ENCODE results near the gene TMEM170B. TPM values are rescaled to one million over a fixed set of nuclear protein-coding genes. Genes with fewer than 3 reads are reported as not detected.

The TMEM170B gene
- total RNA-seq, 1 donor from 2014 or later, result 3.9 TPM

GRCh38 chr6:11601776-11602605 lies 64.4 kb downstream of the TMEM170B start:
- DNase-seq (ENCODE audit: low spot score), result no peak
- Mint-ChIP-seq H3K27me3 (ENCODE audit: low read depth) (no peaks in the 10 kb centered on the region), H3K27ac (ENCODE audit: unreplicated experiment) (no peak overlapping the region), H3K9me3 (ENCODE audit: low read depth) (no peaks in the 10 kb centered on the region), H3K36me3 (ENCODE audit: low read depth) (no peaks in the 10 kb centered on the region), H3K4me1 (ENCODE audit: low read depth) (peaks cover 23% of the 10 kb centered on the region), H3K4me3 (ENCODE audit: unreplicated experiment) (no peak overlapping the region)
- TF ChIP-seq CTCF (IDR thresholded peaks at IDR 0.05), result no peak

GRCh38 chr6:11604215-11604614 lies 66.7 kb downstream of the TMEM170B start:
- Mint-ChIP-seq H3K27me3 (ENCODE audit: low read depth) (no peaks in the 10 kb centered on the region), H3K4me3 (ENCODE audit: unreplicated experiment) (no peak overlapping the region), H3K27ac (ENCODE audit: unreplicated experiment) (no peak overlapping the region), H3K4me1 (ENCODE audit: low read depth) (peaks cover 35% of the 10 kb centered on the region), H3K9me3 (ENCODE audit: low read depth) (no peaks in the 10 kb centered on the region), H3K36me3 (ENCODE audit: low read depth) (no peaks in the 10 kb centered on the region)
- DNase-seq (ENCODE audit: low spot score), result no peak
- no peak for TF ChIP-seq CTCF (IDR thresholded peaks at IDR 0.05)

GRCh38 chr6:11604836-11605506 lies 67.4 kb downstream of the TMEM170B start:
- no peak for TF ChIP-seq CTCF (IDR thresholded peaks at IDR 0.05)
- no peak overlapping the region for H3K4me3 Mint-ChIP-seq (ENCODE audit: unreplicated experiment)
- no peak overlapping the region for H3K27ac Mint-ChIP-seq (ENCODE audit: unreplicated experiment)
- H3K27me3 Mint-ChIP-seq (ENCODE audit: low read depth), result no peaks in the 10 kb centered on the region
- H3K9me3 Mint-ChIP-seq (ENCODE audit: low read depth), result no peaks in the 10 kb centered on the region
- DNase-seq (ENCODE audit: low spot score), result no peak
- H3K36me3 Mint-ChIP-seq (ENCODE audit: low read depth), result no peaks in the 10 kb centered on the region
- H3K4me1 Mint-ChIP-seq (ENCODE audit: low read depth), result peaks cover 42% of the 10 kb centered on the region

GRCh38 chr6:11605507-11605905 lies 68.0 kb downstream of the TMEM170B start:
- H3K36me3 Mint-ChIP-seq (ENCODE audit: low read depth), result no peaks in the 10 kb centered on the region
- no peak for DNase-seq (ENCODE audit: low spot score)
- no peaks in the 10 kb centered on the region for H3K9me3 Mint-ChIP-seq (ENCODE audit: low read depth)
- TF ChIP-seq CTCF (IDR thresholded peaks at IDR 0.05), result no peak
- H3K4me1 Mint-ChIP-seq (ENCODE audit: low read depth), result peaks cover 44% of the 10 kb centered on the region
- no peak overlapping the region for H3K4me3 Mint-ChIP-seq (ENCODE audit: unreplicated experiment)
- no peaks in the 10 kb centered on the region for H3K27me3 Mint-ChIP-seq (ENCODE audit: low read depth)
- no peak overlapping the region for H3K27ac Mint-ChIP-seq (ENCODE audit: unreplicated experiment)

GRCh38 chr6:11606332-11606731 lies 68.8 kb downstream of the TMEM170B start:
- Mint-ChIP-seq H3K9me3 (ENCODE audit: low read depth) (no peaks in the 10 kb centered on the region), H3K36me3 (ENCODE audit: low read depth) (no peaks in the 10 kb centered on the region), H3K4me3 (ENCODE audit: unreplicated experiment) (no peak overlapping the region), H3K4me1 (ENCODE audit: low read depth) (peaks cover 48% of the 10 kb centered on the region), H3K27ac (ENCODE audit: unreplicated experiment) (no peak overlapping the region), H3K27me3 (ENCODE audit: low read depth) (no peaks in the 10 kb centered on the region)
- no peak for DNase-seq (ENCODE audit: low spot score)
- TF ChIP-seq CTCF (IDR thresholded peaks at IDR 0.05), result no peak
